ENCODE results near the gene TMEM258.

TMEM258 gene

GRCh38 chr11:61768376-61769076 lies 23.9 kb downstream of the TMEM258 start:
- TF ChIP-seq ELF4 (IDR thresholded peaks at IDR 0.05), result no peak
- TF ChIP-seq, protein P1, sequence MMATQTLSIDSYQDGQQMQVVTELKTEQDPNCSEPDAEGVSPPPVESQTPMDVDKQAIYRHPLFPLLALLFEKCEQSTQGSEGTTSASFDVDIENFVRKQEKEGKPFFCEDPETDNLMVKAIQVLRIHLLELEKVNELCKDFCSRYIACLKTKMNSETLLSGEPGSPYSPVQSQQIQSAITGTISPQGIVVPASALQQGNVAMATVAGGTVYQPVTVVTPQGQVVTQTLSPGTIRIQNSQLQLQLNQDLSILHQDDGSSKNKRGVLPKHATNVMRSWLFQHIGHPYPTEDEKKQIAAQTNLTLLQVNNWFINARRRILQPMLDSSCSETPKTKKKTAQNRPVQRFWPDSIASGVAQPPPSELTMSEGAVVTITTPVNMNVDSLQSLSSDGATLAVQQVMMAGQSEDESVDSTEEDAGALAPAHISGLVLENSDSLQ (IDR thresholded peaks at IDR 0.05), result no peak
- no peak for TF ChIP-seq FOXM1 (IDR thresholded peaks at IDR 0.05; ENCODE audit: borderline replicate concordance)
- no peak for TF ChIP-seq SUZ12 (IDR thresholded peaks at IDR 0.05)
- no peak for TF ChIP-seq TARDBP (IDR thresholded peaks at IDR 0.05)
- TF ChIP-seq FOXK2 (IDR thresholded peaks at IDR 0.05), result no peak
- TF ChIP-seq CTBP1 (IDR thresholded peaks at IDR 0.05; ENCODE audit: borderline replicate concordance), result no peak
- TF ChIP-seq LEF1 (IDR thresholded peaks at IDR 0.05; ENCODE audit: borderline replicate concordance), result no peak
- no peak for TF ChIP-seq BHLHE40 (IDR thresholded peaks at IDR 0.05; ENCODE audit: borderline replicate concordance)
- no peak for TF ChIP-seq SP1 (IDR thresholded peaks at IDR 0.05)
- TF ChIP-seq HDGF (IDR thresholded peaks at IDR 0.05; ENCODE audit: borderline replicate concordance), result no peak
- no peak for TF ChIP-seq ZNF384 (IDR thresholded peaks at IDR 0.05)
- TF ChIP-seq NFRKB (IDR thresholded peaks at IDR 0.05), result no peak
- TF ChIP-seq ARNT (IDR thresholded peaks at IDR 0.05), result no peak
- TF ChIP-seq L3MBTL2 (conservative IDR thresholded peaks at IDR 0.05), result no peak
- TF ChIP-seq FOXA1 (IDR thresholded peaks at IDR 0.05), result no peak
- DNase-seq (ENCODE audit: extremely low spot score), result no peak
- CTCF ChIA-PET, result no interaction called here
- POLR2A ChIA-PET, result no interaction called here

GRCh38 chr11:61766353-61766841 lies 26.0 kb downstream of the TMEM258 start:
- ChIA-PET CTCF (interaction anchor here (1.1 kb wide), 1 partner anchor 22 kb away, joined by 3 read pairs; no protein-coding TSS in a partner anchor), POLR2A (interaction anchor here (1.9 kb wide), 1 partner anchor 26 kb away, joined by 8 read pairs; the partner anchor contains the start of genes FEN1 and TMEM258)
- no peak for TF ChIP-seq ARNT (IDR thresholded peaks at IDR 0.05)
- no peak for TF ChIP-seq L3MBTL2 (conservative IDR thresholded peaks at IDR 0.05)
- TF ChIP-seq SP1 (IDR thresholded peaks at IDR 0.05), result no peak
- no peak for TF ChIP-seq FOXK2 (IDR thresholded peaks at IDR 0.05)
- TF ChIP-seq SUZ12 (IDR thresholded peaks at IDR 0.05), result no peak
- no peak for TF ChIP-seq ZNF384 (IDR thresholded peaks at IDR 0.05)
- no peak for TF ChIP-seq BHLHE40 (IDR thresholded peaks at IDR 0.05; ENCODE audit: borderline replicate concordance)
- no peak for TF ChIP-seq CTBP1 (IDR thresholded peaks at IDR 0.05; ENCODE audit: borderline replicate concordance)
- no peak for TF ChIP-seq NFRKB (IDR thresholded peaks at IDR 0.05)
- no peak for TF ChIP-seq TARDBP (IDR thresholded peaks at IDR 0.05)
- TF ChIP-seq, protein P1 (IDR thresholded peaks at IDR 0.05), result no peak
- no peak for TF ChIP-seq FOXM1 (IDR thresholded peaks at IDR 0.05; ENCODE audit: borderline replicate concordance)
- no peak for DNase-seq (ENCODE audit: extremely low spot score)

DNA sequence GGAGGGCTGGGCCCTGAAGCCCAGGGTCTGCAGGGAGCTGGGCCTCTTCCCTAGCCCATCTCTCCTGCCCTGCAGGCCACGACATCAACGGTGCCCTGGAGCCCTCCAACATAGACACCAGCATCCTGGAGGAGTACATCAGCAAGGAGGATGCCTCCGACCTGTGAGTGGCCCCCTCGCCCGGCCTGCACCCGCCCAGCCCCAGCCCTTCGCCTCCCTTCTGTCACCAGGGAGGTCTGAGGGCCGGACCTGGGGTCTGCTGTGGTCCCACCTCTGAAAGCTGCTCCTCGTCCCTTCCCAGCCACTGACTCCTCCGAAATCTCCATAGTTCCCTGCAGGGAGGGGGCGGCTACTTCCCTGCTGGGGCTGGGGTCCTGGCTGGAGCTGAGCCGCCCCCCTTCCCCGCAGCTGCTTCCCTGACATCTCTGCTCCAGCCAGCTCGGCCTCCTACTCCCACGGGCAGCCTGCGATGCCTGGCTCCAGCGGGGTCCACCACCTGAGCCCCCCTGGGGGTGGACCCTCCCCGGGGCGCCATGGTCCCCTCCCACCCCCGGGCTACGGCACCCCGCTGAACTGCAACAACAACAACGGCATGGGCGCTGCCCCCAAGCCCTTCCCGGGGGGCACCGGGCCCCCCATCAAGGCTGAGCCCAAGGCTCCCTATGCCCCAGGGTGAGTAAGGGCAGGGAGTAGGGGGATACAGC lies 26.7 kb downstream of the TMEM258 start:
- no peak for DNase-seq (ENCODE audit: extremely low spot score)
- POLR2A ChIA-PET, result interaction anchor here (1.9 kb wide), 1 partner anchor 27 kb away, joined by 8 read pairs; the partner anchor contains the start of genes FEN1 and TMEM258
- CTCF ChIA-PET, result no interaction called here
- no peak for TF ChIP-seq LEF1 (IDR thresholded peaks at IDR 0.05; ENCODE audit: borderline replicate concordance)
- no peak for TF ChIP-seq NFRKB (IDR thresholded peaks at IDR 0.05)
- no peak for TF ChIP-seq L3MBTL2 (conservative IDR thresholded peaks at IDR 0.05)
- no peak for TF ChIP-seq FOXK2 (IDR thresholded peaks at IDR 0.05)
- no peak for TF ChIP-seq SP1 (IDR thresholded peaks at IDR 0.05)
- TF ChIP-seq, protein P1 (IDR thresholded peaks at IDR 0.05), result no peak
- TF ChIP-seq TARDBP (IDR thresholded peaks at IDR 0.05), result no peak
- TF ChIP-seq ZNF384 (IDR thresholded peaks at IDR 0.05), result no peak
- TF ChIP-seq FOXA1 (IDR thresholded peaks at IDR 0.05), result no peak
- no peak for TF ChIP-seq HDGF (IDR thresholded peaks at IDR 0.05; ENCODE audit: borderline replicate concordance)
- no peak for TF ChIP-seq ELF4 (IDR thresholded peaks at IDR 0.05)
- TF ChIP-seq ARNT (IDR thresholded peaks at IDR 0.05), result no peak
- TF ChIP-seq SUZ12 (IDR thresholded peaks at IDR 0.05), result no peak
- no peak for TF ChIP-seq FOXM1 (IDR thresholded peaks at IDR 0.05; ENCODE audit: borderline replicate concordance)
- TF ChIP-seq BHLHE40 (IDR thresholded peaks at IDR 0.05; ENCODE audit: borderline replicate concordance), result no peak
- TF ChIP-seq CTBP1 (IDR thresholded peaks at IDR 0.05; ENCODE audit: borderline replicate concordance), result no peak

GRCh38 chr11:61764606-61765260 lies 27.7 kb downstream of the TMEM258 start:
- no peak for TF ChIP-seq ZNF384 (IDR thresholded peaks at IDR 0.05)
- no peak for TF ChIP-seq FOXM1 (IDR thresholded peaks at IDR 0.05; ENCODE audit: borderline replicate concordance)
- no peak for TF ChIP-seq LEF1 (IDR thresholded peaks at IDR 0.05; ENCODE audit: borderline replicate concordance)
- ChIA-PET POLR2A (no interaction called here), CTCF (no interaction called here)
- no peak for DNase-seq (ENCODE audit: extremely low spot score)

- TF ChIP-seq TARDBP (IDR thresholded peaks at IDR 0.05) (no peak), SUZ12 (IDR thresholded peaks at IDR 0.05) (no peak), BHLHE40 (IDR thresholded peaks at IDR 0.05; ENCODE audit: borderline replicate concordance) (no peak), HDGF (IDR thresholded peaks at IDR 0.05; ENCODE audit: borderline replicate concordance) (no peak)
- no peak for DNase-seq (ENCODE audit: extremely low spot score)
- ChIA-PET CTCF (no interaction called here), POLR2A (no interaction called here)
Observed at GRCh38 chr11:61763930-61764605, 28.3 kb downstream of the TMEM258 start.

Data from HEK293T (cell line).